Measurements from ENCODE around the gene SEC31B. TPM values are rescaled to one million over a fixed set of nuclear protein-coding genes. Genes with fewer than 3 reads are reported as not detected.

Gene SEC31B
- polyA plus RNA-seq, 3 donors, result 0.05 to 50.2 (median 0.09) TPM

DNA sequence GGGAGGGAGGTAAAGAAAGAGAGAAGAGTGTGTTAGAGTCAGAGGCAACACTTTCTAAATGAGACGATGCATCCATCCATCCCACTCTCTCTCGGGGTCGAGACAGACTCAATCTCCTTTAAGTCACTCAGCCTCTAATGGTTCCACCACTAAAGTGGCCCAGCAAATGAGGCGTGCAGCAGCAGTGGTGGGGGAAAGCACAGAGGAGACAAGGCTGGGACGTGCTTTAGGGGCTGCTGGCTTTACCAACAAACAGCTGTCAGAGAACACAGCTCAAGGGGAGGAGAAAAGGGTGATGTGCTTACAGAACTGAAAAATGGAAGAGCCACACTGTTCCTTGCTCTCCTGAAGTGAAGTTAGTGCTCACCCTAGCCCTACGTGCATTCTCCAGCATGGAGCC is 4.5 kb upstream of the SEC31B start:
- no CpG with 5 or more reads among the region's 6 CpGs for WGBS (ENCODE audit: insufficient coverage)
- H3K36me3 ChIP-seq (replicated peaks in 1 of 2; ENCODE audit: control insufficient read depth in 1 of 2, insufficient read depth in 2 of 2, low read length in 2 of 2), result peaks cover 48 to 60% of the 10 kb centered on the region in 2 donors

DNA sequence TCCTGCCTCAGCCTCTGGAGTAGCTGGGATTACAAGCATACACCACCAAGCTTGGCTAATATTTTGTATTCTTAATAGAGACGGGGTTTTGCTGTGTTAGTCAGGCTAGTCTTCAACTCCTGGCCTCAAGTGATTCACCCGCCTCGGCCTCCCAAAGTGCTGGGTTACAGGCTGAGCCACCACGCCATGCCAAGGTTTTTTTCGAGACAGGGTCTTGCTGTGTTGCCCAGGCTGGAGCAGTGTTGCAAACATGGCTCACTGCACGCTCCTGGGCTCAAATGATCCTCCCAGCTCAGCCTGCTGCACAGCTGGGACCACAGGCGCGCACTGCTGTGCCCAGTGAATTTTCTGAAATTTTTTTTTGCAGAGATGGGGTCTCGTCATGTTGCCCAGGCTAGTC is 3.3 kb upstream of the SEC31B start:
- peaks cover 5 to 11% of the 10 kb centered on the region in 2 donors for H3K4me1 ChIP-seq (ENCODE audit: control insufficient read depth in 1 of 2, insufficient read depth in 2 of 2, low read length in 2 of 2)
- Mint-ChIP-seq H3K36me3 (peaks cover 65 to 67% of the 10 kb centered on the region in 2 donors), H3K9me3 (peaks cover 0 to 7% (median 0%) of the 10 kb centered on the region in 7 donors), H3K27me3 (ENCODE audit: low read depth in 3 of 3) (peaks cover 19 to 24% (median 20%) of the 10 kb centered on the region in 3 donors), H3K4me1 (peaks cover 12% of the 10 kb centered on the region), H3K4me3 (no peak overlapping the region), H3K27ac (no peak overlapping the region)
- peaks cover 5% of the 10 kb centered on the region for H3K79me2 ChIP-seq (ENCODE audit: insufficient read depth, low read length)
- no peak overlapping the region for H3K4me2 ChIP-seq (replicated peaks; ENCODE audit: extremely low read depth, low read length, poor library complexity, severe bottlenecking)
- TF ChIP-seq, protein P1, sequence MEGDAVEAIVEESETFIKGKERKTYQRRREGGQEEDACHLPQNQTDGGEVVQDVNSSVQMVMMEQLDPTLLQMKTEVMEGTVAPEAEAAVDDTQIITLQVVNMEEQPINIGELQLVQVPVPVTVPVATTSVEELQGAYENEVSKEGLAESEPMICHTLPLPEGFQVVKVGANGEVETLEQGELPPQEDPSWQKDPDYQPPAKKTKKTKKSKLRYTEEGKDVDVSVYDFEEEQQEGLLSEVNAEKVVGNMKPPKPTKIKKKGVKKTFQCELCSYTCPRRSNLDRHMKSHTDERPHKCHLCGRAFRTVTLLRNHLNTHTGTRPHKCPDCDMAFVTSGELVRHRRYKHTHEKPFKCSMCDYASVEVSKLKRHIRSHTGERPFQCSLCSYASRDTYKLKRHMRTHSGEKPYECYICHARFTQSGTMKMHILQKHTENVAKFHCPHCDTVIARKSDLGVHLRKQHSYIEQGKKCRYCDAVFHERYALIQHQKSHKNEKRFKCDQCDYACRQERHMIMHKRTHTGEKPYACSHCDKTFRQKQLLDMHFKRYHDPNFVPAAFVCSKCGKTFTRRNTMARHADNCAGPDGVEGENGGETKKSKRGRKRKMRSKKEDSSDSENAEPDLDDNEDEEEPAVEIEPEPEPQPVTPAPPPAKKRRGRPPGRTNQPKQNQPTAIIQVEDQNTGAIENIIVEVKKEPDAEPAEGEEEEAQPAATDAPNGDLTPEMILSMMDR (IDR thresholded peaks at IDR 0.05), result no peak
- DNase-seq, result no peak
- H3K9ac ChIP-seq (ENCODE audit: insufficient read depth, low read length, poor library complexity, severe bottlenecking), result no peak overlapping the region
- intact Hi-C loops (cut with micrococcal nuclease), result loop anchor here in 1 of 2 donors (5.0 kb wide), 2 partner anchors 86 to 186 kb away; no protein-coding TSS in a partner anchor
- peaks cover 0 to 13% of the 10 kb centered on the region in 2 donors for H3K9me3 ChIP-seq (replicated peaks in 1 of 2; ENCODE audit: control insufficient read depth in 1 of 2, insufficient read depth in 1 of 2, low read length in 2 of 2)
- H4K20me1 ChIP-seq (ENCODE audit: insufficient read depth, low read length), result peaks cover 4% of the 10 kb centered on the region
- peaks cover 48 to 60% of the 10 kb centered on the region in 2 donors for H3K36me3 ChIP-seq (replicated peaks in 1 of 2; ENCODE audit: control insufficient read depth in 1 of 2, insufficient read depth in 2 of 2, low read length in 2 of 2)
- no peak overlapping the region for H3K4me3 ChIP-seq (replicated peaks in 1 of 3; ENCODE audit: low read depth in 2 of 3, low read length in 3 of 3)
- no peak overlapping the region for H2AFZ ChIP-seq (ENCODE audit: insufficient read depth, low read depth, low read length, poor library complexity, severe bottlenecking)
- WGBS (ENCODE audit: insufficient coverage), result 98% methylated on average over 8 of the region's 9 CpGs
- H3K27ac ChIP-seq (ENCODE audit: low read depth in 1 of 2, low read length in 2 of 2), result no peak overlapping the region
- H3K27me3 ChIP-seq (ENCODE audit: control insufficient read depth in 2 of 2, insufficient read depth in 2 of 2, low read length in 2 of 2), result peaks cover 16 to 18% of the 10 kb centered on the region in 2 donors

More for the DNA sequence above, 4.5 kb upstream of the SEC31B start:
- TF ChIP-seq, protein P1 (IDR thresholded peaks at IDR 0.05), result no peak
- H3K4me1 ChIP-seq (ENCODE audit: control insufficient read depth in 1 of 2, insufficient read depth in 2 of 2, low read length in 2 of 2), result peaks cover 11 to 21% of the 10 kb centered on the region in 2 donors
- H2AFZ ChIP-seq (ENCODE audit: insufficient read depth, low read depth, low read length, poor library complexity, severe bottlenecking), result no peak overlapping the region
- H3K4me3 ChIP-seq (replicated peaks in 1 of 3; ENCODE audit: low read depth in 2 of 3, low read length in 3 of 3), result no peak overlapping the region
- H3K9ac ChIP-seq (ENCODE audit: insufficient read depth, low read length, poor library complexity, severe bottlenecking), result no peak overlapping the region
- no peak overlapping the region for H3K4me2 ChIP-seq (replicated peaks; ENCODE audit: extremely low read depth, low read length, poor library complexity, severe bottlenecking)
- peaks cover 15% of the 10 kb centered on the region for H3K4me1 Mint-ChIP-seq
- peaks cover 11 to 13% of the 10 kb centered on the region in 2 donors for H3K27me3 ChIP-seq (ENCODE audit: control insufficient read depth in 2 of 2, insufficient read depth in 2 of 2, low read length in 2 of 2)
- H3K9me3 Mint-ChIP-seq, result peaks cover 0 to 7% (median 0%) of the 10 kb centered on the region in 7 donors
- H3K9me3 ChIP-seq (replicated peaks in 1 of 2; ENCODE audit: control insufficient read depth in 1 of 2, insufficient read depth in 1 of 2, low read length in 2 of 2), result peaks cover 0 to 8% of the 10 kb centered on the region in 2 donors
- DNase-seq, result no peak
- H3K27ac ChIP-seq (ENCODE audit: low read depth in 1 of 2, low read length in 2 of 2), result no peak overlapping the region
- peaks cover 2% of the 10 kb centered on the region for H4K20me1 ChIP-seq (ENCODE audit: insufficient read depth, low read length)
- H3K79me2 ChIP-seq (ENCODE audit: insufficient read depth, low read length), result peaks cover 18% of the 10 kb centered on the region
- H3K4me3 Mint-ChIP-seq, result no peak overlapping the region
- peaks cover 65 to 67% of the 10 kb centered on the region in 2 donors for H3K36me3 Mint-ChIP-seq
- H3K27me3 Mint-ChIP-seq (ENCODE audit: low read depth in 3 of 3), result peaks cover 13 to 18% (median 16%) of the 10 kb centered on the region in 3 donors
- intact Hi-C loops (cut with micrococcal nuclease), result loop anchor here in 1 of 2 donors (5.0 kb wide), 2 partner anchors 87 to 187 kb away; no protein-coding TSS in a partner anchor
- peak overlapping the region in 1 of 7 donors; percentile 26 for H3K27ac Mint-ChIP-seq

Data from CD14-positive monocyte (primary cell).